NOMO-1 (cell line): ENCODE results near the gene NTPCR.
"Not testable (repeated sequence)": the region's sequence is repeated elsewhere in the genome, so short reads cannot be mapped to it uniquely, and the experiment has no call there.

ENCODE experiments used
- DNase-seq, 2 experiments: peaks; one replicate each; lab custom pipeline; 2025; ENCODE audit not compliant: unreplicated experiment in 2 of 2; lab: John Stamatoyannopoulos, UW

NTPCR gene

GRCh38 chr1:232983375-232983774 lies 33.0 kb downstream of the NTPCR start:
- no peak for DNase-seq

GRCh38 chr1:232983817-232984567 lies 33.6 kb downstream of the NTPCR start:
- no peak for DNase-seq

- no peak for DNase-seq
Observed at GRCh38 chr1:232984577-232985425, 34.4 kb downstream of the NTPCR start.

- DNase-seq: no peak
Observed at GRCh38 chr1:232985882-232986526, 35.6 kb downstream of the NTPCR start.

GRCh38 chr1:232986527-232986922 lies 36.1 kb downstream of the NTPCR start:
- DNase-seq: no peak

GRCh38 chr1:232987046-232987773 lies 36.8 kb downstream of the NTPCR start:
- DNase-seq: no peak

- no peak for DNase-seq
Observed at GRCh38 chr1:232987774-232988140, 37.3 kb downstream of the NTPCR start.

GRCh38 chr1:232988572-232989040 lies 38.2 kb downstream of the NTPCR start:
- no peak for DNase-seq

GRCh38 chr1:232990176-232991128 lies 40.0 kb downstream of the NTPCR start:
- no peak for DNase-seq

GRCh38 chr1:232991238-232991637 lies 40.8 kb downstream of the NTPCR start:
- no peak for DNase-seq

GRCh38 chr1:232992227-232992626 lies 41.8 kb downstream of the NTPCR start:
- no peak for DNase-seq

- DNase-seq: no peak
Observed at GRCh38 chr1:232993555-232993954, 43.1 kb downstream of the NTPCR start.

- DNase-seq: no peak
Observed at GRCh38 chr1:232995189-232995588, 44.8 kb downstream of the NTPCR start.

- no peak for DNase-seq
Observed at GRCh38 chr1:232996143-232996542, 45.7 kb downstream of the NTPCR start.

GRCh38 chr1:232998138-232998537 lies 47.7 kb downstream of the NTPCR start:
- no peak for DNase-seq

GRCh38 chr1:232998646-232999045 lies 48.2 kb downstream of the NTPCR start:
- no peak for DNase-seq

- no peak for DNase-seq
Observed at GRCh38 chr1:232999956-233000625, 49.7 kb downstream of the NTPCR start.

GRCh38 chr1:233003638-233004037 lies 53.2 kb downstream of the NTPCR start:
- DNase-seq: not testable (repeated sequence)

GRCh38 chr1:233004451-233004850 lies 54.0 kb downstream of the NTPCR start:
- no peak for DNase-seq
